PC-3 (cell line): ENCODE measurements around the gene SLC41A2. TPM values are rescaled to one million over a fixed set of nuclear protein-coding genes. Genes with fewer than 3 reads are reported as not detected.

Experiments used
- ATAC-seq: fragments of 200-7000 bp; cut with Tn5 transposase; 2 replicates; pipeline ENCODE4 v1.9.1; 2020; ENCODE audit warnings: mild to moderate bottlenecking, moderate library complexity
- BruUV-seq: library from RNA; stranded (reverse); fragments of 400-500 nt; replicated peaks from 2 replicates; lab custom pipeline; 2021; lab: Mats Ljungman, UMichigan
- CTCF ChIA-PET: fragments of 300-600 bp; sonication (Branson Sonifier 250); formaldehyde crosslinking; loops from one replicate; lab custom pipeline; 2022; ENCODE audit warnings: antibody characterized with exemption; lab: Charles Lee
- POLR2A ChIA-PET: fragments of 300-600 bp; sonication (Branson Sonifier 250); formaldehyde crosslinking; loops from one replicate; lab custom pipeline; 2022; ENCODE audit warnings: antibody characterized with exemption; ENCODE audit not compliant: unreplicated experiment; lab: Charles Lee
- DNase-seq: peaks from one replicate; pipeline ENCODE4 v3.0.0-alpha.2; 2015
- H2AFZ ChIP-seq: fragments of 300-600 bp; sonication (generic); 2 replicates; pipeline ENCODE4 v1.6.0; 2016; ENCODE audit warnings: antibody characterized with exemption, low read length
- H3F3A ChIP-seq: fragments of 300-600 bp; sonication (generic); one replicate; pipeline ENCODE4 v1.6.0; 2017; ENCODE audit warnings: antibody characterized with exemption, low read length, control low read depth, mild to moderate bottlenecking; ENCODE audit not compliant: unreplicated experiment
- H3K27ac ChIP-seq: fragments of 300-600 bp; sonication (generic); 2 replicates; pipeline ENCODE4 v1.5.1; 2016; ENCODE audit warnings: mild to moderate bottlenecking, low read length
- H3K27me3 ChIP-seq: fragments of 300-600 bp; sonication (generic); 2 replicates; pipeline ENCODE4 v1.6.1; 2016; ENCODE audit warnings: low read length, mixed read lengths
- H3K36me3 ChIP-seq: fragments of 300-600 bp; sonication (generic); 2 replicates; pipeline ENCODE4 v1.6.1; 2016; ENCODE audit warnings: low read depth, mixed run types, low read length, mixed read lengths
- H3K4me1 ChIP-seq: fragments of 300-600 bp; sonication (generic); 2 replicates; pipeline ENCODE4 v1.5.1; 2016; ENCODE audit warnings: low read length; ENCODE audit not compliant: insufficient read depth
- H3K4me2 ChIP-seq: fragments of 300-600 bp; sonication (generic); 2 replicates; pipeline ENCODE4 v1.6.0; 2016; ENCODE audit warnings: low read length
- H3K4me3 ChIP-seq: fragments of 300-600 bp; sonication (generic); 2 replicates; pipeline ENCODE4 v1.5.1; 2016; ENCODE audit warnings: mild to moderate bottlenecking, low read length, mixed read lengths
- H3K79me2 ChIP-seq: fragments of 300-600 bp; sonication (generic); 2 replicates; pipeline ENCODE4 v1.6.1; 2017; ENCODE audit warnings: low read length, mixed read lengths
- H3K9ac ChIP-seq: fragments of 300-600 bp; sonication (generic); 2 replicates; pipeline ENCODE4 v1.6.0; 2016; ENCODE audit warnings: mild to moderate bottlenecking, low read length
- H3K9me2 ChIP-seq: fragments of 300-600 bp; sonication (generic); replicated peaks from 2 replicates; pipeline ENCODE4 v1.6.1; 2016; ENCODE audit warnings: mixed run types, low read length, mixed read lengths
- H3K9me3 ChIP-seq: fragments of 300-600 bp; sonication (generic); 2 replicates; pipeline ENCODE4 v1.6.1; 2016; ENCODE audit warnings: low read length, mixed read lengths
- H4K20me1 ChIP-seq: fragments of 300-600 bp; sonication (generic); 2 replicates; pipeline ENCODE4 v1.6.1; 2016; ENCODE audit warnings: low read length, mixed read lengths
- CTCF ChIP-seq: fragments of 300-600 bp; sonication (generic); conservative IDR thresholded peaks from 2 replicates; pipeline ENCODE4 v1.5.1; 2017; ENCODE audit warnings: antibody characterized with exemption, low read depth, mild to moderate bottlenecking, low read length
- EZH2 ChIP-seq: fragments of 300-600 bp; sonication (generic); IDR thresholded peaks from one replicate; pipeline ENCODE4 v1.6.1; 2017; ENCODE audit warnings: antibody characterized with exemption, mild to moderate bottlenecking, low read length; ENCODE audit not compliant: unreplicated experiment
- EZH2phosphoT487 ChIP-seq: fragments of 300-600 bp; sonication (generic); IDR thresholded peaks from 2 replicates; pipeline ENCODE4 v1.6.1; 2018; ENCODE audit warnings: mild to moderate bottlenecking, antibody characterized with exemption, low read length, borderline replicate concordance
- intact Hi-C: fragments of 100-400 bp; cut with micrococcal nuclease; formaldehyde crosslinking; loops from 2 replicates; pipeline ENCODE4 v1.9.0; 2023
- total RNA-seq: library from RNA; depleted of rRNA; stranded (reverse); fragments of >200 nt; gene quantifications from 2 replicates; pipeline ENCODE4 v1.2.3, GENCODE V29; 2014

SLC41A2 gene
- total RNA-seq, 1 experiment from 2014 or later, result 16.3 TPM

GRCh38 chr12:104976703-104977102 is 18.6 kb upstream of the SLC41A2 start:
- Histone ChIP-seq H3K27me3 (no peaks in the 10 kb centered on the region), H3K79me2 (no peaks in the 10 kb centered on the region), H3K9me2 (no peaks in the 10 kb centered on the region), H3F3A (no peaks in the 10 kb centered on the region), H3K9me3 (no peaks in the 10 kb centered on the region), H4K20me1 (no peaks in the 10 kb centered on the region), H3K36me3 (no peaks in the 10 kb centered on the region), H3K27ac (no peak overlapping the region), H3K9ac (no peak overlapping the region), H3K4me1 (peaks cover 13% of the 10 kb centered on the region), H3K4me2 (no peak overlapping the region), H3K4me3 (no peak overlapping the region), H2AFZ (no peak overlapping the region)
- CTCF ChIA-PET, result no interaction called here
- ATAC-seq (no peak), DNase-seq (no peak)
- no peak for TF ChIP-seq CTCF
- TF ChIP-seq EZH2phosphoT487, result no peak
- TF ChIP-seq EZH2, result no peak
- no TSS peak for BruUV-seq
- POLR2A ChIA-PET, result no interaction called here
- intact Hi-C loops, result no loop called here

- Histone ChIP-seq H3K4me3 (no peak overlapping the region), H3K79me2 (no peaks in the 10 kb centered on the region), H4K20me1 (no peaks in the 10 kb centered on the region), H3K9me2 (no peaks in the 10 kb centered on the region), H3K4me1 (peaks cover 13% of the 10 kb centered on the region), H3K9me3 (no peaks in the 10 kb centered on the region), H3K27ac (no peak overlapping the region), H3K27me3 (no peaks in the 10 kb centered on the region), H3K36me3 (no peaks in the 10 kb centered on the region), H3F3A (no peaks in the 10 kb centered on the region), H3K9ac (no peak overlapping the region), H2AFZ (no peak overlapping the region), H3K4me2 (no peak overlapping the region)
- POLR2A ChIA-PET, result no interaction called here
- CTCF ChIA-PET, result no interaction called here
- BruUV-seq, result no TSS peak
- intact Hi-C loops, result no loop called here
- ATAC-seq (peak; percentile 12; the same call in 1 of the 2 replicates), DNase-seq (peak; percentile 48)
- TF ChIP-seq CTCF (no peak), EZH2 (no peak), EZH2phosphoT487 (no peak)
Measured at GRCh38 chr12:104975587-104976343, 17.7 kb upstream of the SLC41A2 start.

- Histone ChIP-seq H3K9me2 (no peaks in the 10 kb centered on the region), H3K27ac (peak overlapping the region; percentile 52), H3K4me2 (peak overlapping the region; percentile 71), H3K27me3 (no peaks in the 10 kb centered on the region), H3K4me3 (no peak overlapping the region), H4K20me1 (no peaks in the 10 kb centered on the region), H3K36me3 (no peaks in the 10 kb centered on the region), H3K9ac (no peak overlapping the region), H2AFZ (peak overlapping the region; percentile 54; the same call in 1 of the 2 replicates), H3K4me1 (peaks cover 11% of the 10 kb centered on the region), H3F3A (no peaks in the 10 kb centered on the region), H3K79me2 (no peaks in the 10 kb centered on the region), H3K9me3 (no peaks in the 10 kb centered on the region)
- TF ChIP-seq EZH2phosphoT487, result no peak
- no peak for TF ChIP-seq CTCF
- TF ChIP-seq EZH2, result no peak
- peak; percentile 93 for DNase-seq
- peak; percentile 97 for ATAC-seq
- no TSS peak for BruUV-seq
- POLR2A ChIA-PET, result no interaction called here
- CTCF ChIA-PET, result no interaction called here
- intact Hi-C loops, result no loop called here
Measured at GRCh38 chr12:104974626-104975290, 16.7 kb upstream of the SLC41A2 start.
